GM23248 (cell line): ENCODE measurements around the gene SPR. TPM values are rescaled to one million over a fixed set of nuclear protein-coding genes. Genes with fewer than 3 reads are reported as not detected.

ENCODE experiments used
- DNase-seq: peaks from one replicate; pipeline ENCODE4 v3.0.0-alpha.2; 2015
- H2AFZ ChIP-seq: fragments of 200-600 bp; sonication (generic); 2 replicates; pipeline ENCODE4 v1.6.1; 2016; ENCODE audit warnings: antibody characterized with exemption
- H3F3A ChIP-seq: fragments of 200-600 bp; sonication (generic); 2 replicates; pipeline ENCODE4 v1.6.1; 2016; ENCODE audit warnings: mild to moderate bottlenecking, antibody characterized with exemption, mixed run types; ENCODE audit not compliant: insufficient read depth
- H3K27ac ChIP-seq: fragments of 200-600 bp; sonication (generic); 2 replicates; pipeline ENCODE4 v1.5.1; 2016; ENCODE audit warnings: mild to moderate bottlenecking
- H3K27me3 ChIP-seq: fragments of 200-600 bp; sonication (generic); replicated peaks from 2 replicates; pipeline ENCODE4 v1.6.1; 2016; ENCODE audit warnings: mild to moderate bottlenecking; ENCODE audit not compliant: insufficient read depth
- H3K36me3 ChIP-seq: fragments of 200-600 bp; sonication (generic); 2 replicates; pipeline ENCODE4 v1.6.1; 2016; ENCODE audit warnings: low read depth, mild to moderate bottlenecking
- H3K4me1 ChIP-seq: fragments of 200-600 bp; sonication (generic); 2 replicates; pipeline ENCODE4 v1.6.1; 2016; ENCODE audit warnings: mild to moderate bottlenecking; ENCODE audit not compliant: insufficient read depth
- H3K4me2 ChIP-seq: fragments of 200-600 bp; sonication (generic); one replicate; pipeline ENCODE4 v1.6.1; 2016; ENCODE audit warnings: mild to moderate bottlenecking; ENCODE audit not compliant: unreplicated experiment
- H3K4me3 ChIP-seq: fragments of 200-600 bp; sonication (generic); 2 replicates; pipeline ENCODE4 v1.5.1; 2016; ENCODE audit warnings: mild to moderate bottlenecking
- H3K79me2 ChIP-seq: fragments of 200-600 bp; sonication (generic); 2 replicates; pipeline ENCODE4 v1.6.1; 2016; ENCODE audit warnings: mild to moderate bottlenecking; ENCODE audit not compliant: insufficient read depth
- H3K9ac ChIP-seq: fragments of 200-600 bp; sonication (generic); 2 replicates; pipeline ENCODE4 v1.6.1; 2016; ENCODE audit warnings: mild to moderate bottlenecking
- H3K9me2 ChIP-seq: fragments of 200-600 bp; sonication (generic); 2 replicates; pipeline ENCODE4 v1.6.1; 2016; ENCODE audit warnings: mixed run types, mild to moderate bottlenecking, moderate library complexity; ENCODE audit not compliant: insufficient read depth
- H3K9me3 ChIP-seq: fragments of 200-600 bp; sonication (generic); one replicate; pipeline ENCODE4 v1.6.1; 2017; ENCODE audit warnings: low read depth
- H4K20me1 ChIP-seq: fragments of 200-600 bp; sonication (generic); 2 replicates; pipeline ENCODE4 v1.6.0; 2016; ENCODE audit not compliant: insufficient read depth
- EZH2 ChIP-seq: fragments of 200-600 bp; sonication (generic); IDR thresholded peaks from 2 replicates; pipeline ENCODE4 v1.6.1; 2018; ENCODE audit warnings: antibody characterized with exemption, mild to moderate bottlenecking; ENCODE audit not compliant: insufficient read depth, poor library complexity, severe bottlenecking
- EZH2phosphoT487 ChIP-seq: fragments of 200-600 bp; sonication (generic); IDR thresholded peaks from 2 replicates; pipeline ENCODE4 v1.6.1; 2018; ENCODE audit warnings: antibody characterized with exemption, moderate library complexity, mild to moderate bottlenecking, low read depth; ENCODE audit not compliant: insufficient read depth
- WGBS, 2 experiments: methylation state at CpG; one replicate each; pipeline ENCODE4 v1.1.6; 2015 to 2017; ENCODE audit warnings: low lambda C conversion rate in 2 of 2, low coverage in 1 of 2; ENCODE audit errors: missing lambda C conversion rate in 2 of 2; 5-methylcytosine and 5-hydroxymethylcytosine counted together
- in situ Hi-C: fragments of 300-500 bp; cut with MboI; formaldehyde crosslinking; loops from 2 replicates; pipeline ENCODE4 v1.15.0; 2020
- polyA plus RNA-seq: library from polyadenylated mRNA; unstranded; fragments of >200 nt; fragmentation: Nextera tagmentation; extraction: Ambion mirVana; gene quantifications from 2 replicates; pipeline ENCODE4 v1.2.1, GENCODE V29; 2016
- total RNA-seq: library from RNA; depleted of rRNA; stranded (reverse); fragments of >200 nt; shearing (Covaris generic); gene quantifications from 2 replicates; pipeline ENCODE4 v1.2.3, GENCODE V29; 2014

Gene SPR
- total and polyA plus RNA-seq, 2 experiments from 2014 or later, result 17.1 to 21.1 TPM

- H3K4me3 ChIP-seq, result peak overlapping the region; percentile 90
- peak overlapping the region; percentile 90 for H3K4me2 ChIP-seq
- H3K9me3 ChIP-seq, result no peaks in the 10 kb centered on the region
- peak overlapping the region; percentile 99 for H2AFZ ChIP-seq
- in situ Hi-C loops, result no loop called here
- H3K27me3 ChIP-seq, result no peaks in the 10 kb centered on the region
- 0 out of 2 replicates have a peak, but pooled peaks cover 9% of the 10 kb centered on the region for H3F3A ChIP-seq
- peak overlapping the region; percentile 80 for H3K27ac ChIP-seq
- H4K20me1 ChIP-seq, result no peaks in the 10 kb centered on the region
- H3K4me1 ChIP-seq, result no peaks in the 10 kb centered on the region
- H3K9ac ChIP-seq, result peak overlapping the region; percentile 83
- DNase-seq, result peak; percentile 93
- no peaks in the 10 kb centered on the region for H3K9me2 ChIP-seq
- no peaks in the 10 kb centered on the region for H3K79me2 ChIP-seq
- WGBS, 2 experiments, result 8% methylated on average over 20 to 21 of the region's 21 CpGs
- H3K36me3 ChIP-seq, result no peaks in the 10 kb centered on the region
- no peak for TF ChIP-seq EZH2phosphoT487
Measured at GRCh38 chr2:72887740-72888437, 681 bp downstream of the SPR start.

- no peaks in the 10 kb centered on the region for H3K79me2 ChIP-seq
- no peaks in the 10 kb centered on the region for H3K9me2 ChIP-seq
- H3K4me1 ChIP-seq, result no peaks in the 10 kb centered on the region
- H4K20me1 ChIP-seq, result no peaks in the 10 kb centered on the region
- in situ Hi-C loops, result no loop called here
- no peak overlapping the region for H2AFZ ChIP-seq
- no peak overlapping the region for H3K9ac ChIP-seq
- no peaks in the 10 kb centered on the region for H3K36me3 ChIP-seq
- TF ChIP-seq EZH2 (no peak), EZH2phosphoT487 (no peak)
- WGBS, 2 experiments, result 66 to 73% methylated on average over 11 of the region's 11 CpGs
- H3K4me2 ChIP-seq, result peak overlapping the region; percentile 90
- no peak overlapping the region for H3K4me3 ChIP-seq
- H3K9me3 ChIP-seq, result no peaks in the 10 kb centered on the region
- 0 out of 2 replicates have a peak, but pooled peaks cover 9% of the 10 kb centered on the region for H3F3A ChIP-seq
- H3K27ac ChIP-seq, result no peak overlapping the region
- DNase-seq, result no peak
- H3K27me3 ChIP-seq, result no peaks in the 10 kb centered on the region
Measured at GRCh38 chr2:72888438-72889202, 1.4 kb downstream of the SPR start.

GRCh38 chr2:72889991-72890390, 2.8 kb downstream of the SPR start:
- H3K36me3 ChIP-seq, result no peaks in the 10 kb centered on the region
- H3K4me1 ChIP-seq, result no peaks in the 10 kb centered on the region
- no peaks in the 10 kb centered on the region for H3K9me3 ChIP-seq
- 89 to 94% methylated on average over 4 of the region's 4 CpGs for WGBS, 2 experiments
- in situ Hi-C loops, result loop anchor here (10.0 kb wide), 1 partner anchor 295 kb away; no protein-coding TSS in a partner anchor
- H3F3A ChIP-seq, result 0 out of 2 replicates have a peak, but pooled peaks cover 9% of the 10 kb centered on the region
- no peak for TF ChIP-seq EZH2
- H3K27me3 ChIP-seq, result 0 out of 2 replicates have a peak, but pooled peaks cover under 1% of the 10 kb centered on the region
- no peak overlapping the region for H3K4me2 ChIP-seq
- H3K27ac ChIP-seq, result no peak overlapping the region
- no peak overlapping the region for H3K4me3 ChIP-seq
- no peak overlapping the region for H2AFZ ChIP-seq
- H3K9me2 ChIP-seq, result no peaks in the 10 kb centered on the region
- DNase-seq, result no peak
- no peaks in the 10 kb centered on the region for H4K20me1 ChIP-seq
- no peak overlapping the region for H3K9ac ChIP-seq
- H3K79me2 ChIP-seq, result no peaks in the 10 kb centered on the region

GRCh38 chr2:72891091-72891818, 4.0 kb downstream of the SPR start:
- 0 out of 2 replicates have a peak, but pooled peaks cover 6% of the 10 kb centered on the region for H3K27me3 ChIP-seq
- 0 out of 2 replicates have a peak, but pooled peaks cover 6% of the 10 kb centered on the region for H3K4me1 ChIP-seq
- no peak overlapping the region for H2AFZ ChIP-seq
- no peak for TF ChIP-seq EZH2phosphoT487
- no peak for TF ChIP-seq EZH2
- H3K79me2 ChIP-seq, result no peaks in the 10 kb centered on the region
- H3K9me3 ChIP-seq, result no peaks in the 10 kb centered on the region
- H3K4me2 ChIP-seq, result no peak overlapping the region
- H3K4me3 ChIP-seq, result no peak overlapping the region
- 0 out of 2 replicates have a peak, but pooled peaks cover 4% of the 10 kb centered on the region for H3F3A ChIP-seq
- H3K9ac ChIP-seq, result no peak overlapping the region
- H4K20me1 ChIP-seq, result no peaks in the 10 kb centered on the region
- H3K9me2 ChIP-seq, result no peaks in the 10 kb centered on the region
- no peak overlapping the region for H3K27ac ChIP-seq
- no peaks in the 10 kb centered on the region for H3K36me3 ChIP-seq
- WGBS, 2 experiments, result 64 to 76% methylated on average over 8 of the region's 8 CpGs
- peak; percentile 34 for DNase-seq
- in situ Hi-C loops, result loop anchor here (10.0 kb wide), 1 partner anchor 294 kb away; no protein-coding TSS in a partner anchor
